Uterus (tissue), 2 donors: ENCODE measurements around the gene THEM4.

Source experiments
- POLR2A ChIP-seq, 2 donors: fragments of 450-650 bp; IDR thresholded peaks; one replicate each; pipeline ENCODE4 v1.6.1; 2016; ENCODE audit warnings: antibody characterized with exemption in 2 of 2, mild to moderate bottlenecking in 1 of 2, moderate library complexity in 1 of 2
- TF ChIP-seq, protein P1 (sequence below), 4 experiments: fragments of 200-600 bp in 2 of 4; fragments of 450-650 bp in 2 of 4; sonication (generic) in 2 of 4; IDR thresholded peaks; one replicate each; pipeline ENCODE4 v1.5.1; 2016 to 2019; ENCODE audit warnings: antibody characterized with exemption in 4 of 4, mild to moderate bottlenecking in 2 of 4, moderate library complexity in 1 of 4

DNA sequence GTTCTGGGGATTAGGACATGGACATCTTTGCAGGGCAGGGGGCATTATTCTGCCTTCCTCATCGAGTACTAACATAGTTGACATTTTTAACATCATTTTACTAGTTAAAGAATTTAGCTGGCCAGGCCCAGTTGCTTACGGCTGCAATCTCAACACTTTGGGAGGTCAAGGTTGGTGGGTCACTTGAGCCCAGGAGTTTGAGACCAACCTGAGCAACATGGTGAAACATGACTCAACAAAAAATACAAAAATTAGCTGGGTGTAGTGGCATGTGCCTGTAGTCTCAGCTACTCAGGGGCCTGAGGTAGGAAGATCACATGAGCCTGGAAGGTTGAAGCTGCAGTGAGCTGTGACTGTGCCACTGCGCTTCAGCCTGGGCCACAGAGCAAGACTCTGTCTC, 29.8 kb upstream of the THEM4 start:
- TF ChIP-seq POLR2A (IDR thresholded peaks at IDR 0.05) = no peak
- TF ChIP-seq, protein P1, sequence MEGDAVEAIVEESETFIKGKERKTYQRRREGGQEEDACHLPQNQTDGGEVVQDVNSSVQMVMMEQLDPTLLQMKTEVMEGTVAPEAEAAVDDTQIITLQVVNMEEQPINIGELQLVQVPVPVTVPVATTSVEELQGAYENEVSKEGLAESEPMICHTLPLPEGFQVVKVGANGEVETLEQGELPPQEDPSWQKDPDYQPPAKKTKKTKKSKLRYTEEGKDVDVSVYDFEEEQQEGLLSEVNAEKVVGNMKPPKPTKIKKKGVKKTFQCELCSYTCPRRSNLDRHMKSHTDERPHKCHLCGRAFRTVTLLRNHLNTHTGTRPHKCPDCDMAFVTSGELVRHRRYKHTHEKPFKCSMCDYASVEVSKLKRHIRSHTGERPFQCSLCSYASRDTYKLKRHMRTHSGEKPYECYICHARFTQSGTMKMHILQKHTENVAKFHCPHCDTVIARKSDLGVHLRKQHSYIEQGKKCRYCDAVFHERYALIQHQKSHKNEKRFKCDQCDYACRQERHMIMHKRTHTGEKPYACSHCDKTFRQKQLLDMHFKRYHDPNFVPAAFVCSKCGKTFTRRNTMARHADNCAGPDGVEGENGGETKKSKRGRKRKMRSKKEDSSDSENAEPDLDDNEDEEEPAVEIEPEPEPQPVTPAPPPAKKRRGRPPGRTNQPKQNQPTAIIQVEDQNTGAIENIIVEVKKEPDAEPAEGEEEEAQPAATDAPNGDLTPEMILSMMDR (IDR thresholded peaks at IDR 0.05) = no peak
